ENCODE results near the gene THSD4. TPM values are rescaled to one million over a fixed set of nuclear protein-coding genes. Genes with fewer than 3 reads are reported as not detected.
A peak's percentile ranks its signal among the peaks of the same experiment; 100 is the strongest.

Gene THSD4
- total and polyA plus RNA-seq, 2 of the 8 experiments (the other 6 are each of a cell fraction or from before 2014, with no cell fraction given), result 2.5 to 6.2 TPM

- Histone ChIP-seq H2BK20ac (ENCODE audit: low read length) (no peak overlapping the region; the same call in 1 of the 2 replicates), H3K27me3 (replicated peaks in 1 of 4; ENCODE audit: control insufficient read depth in 3 of 4, extremely low read depth in 1 of 4, insufficient read depth in 3 of 4, low read length in 3 of 4) (no peaks in the 10 kb centered on the region), H3K23me2 (ENCODE audit: low read depth, low read length) (no peaks in the 10 kb centered on the region; the same call in 1 of the 2 replicates), H4K5ac (ENCODE audit: insufficient read length, low read depth, low read length) (no peak overlapping the region), H3K9me3 (ENCODE audit: insufficient read depth in 2 of 2, low read depth in 1 of 2, low read length in 1 of 2) (no peaks in the 10 kb centered on the region), H2BK12ac (ENCODE audit: low read depth, low read length) (peak overlapping the region; percentile 22; the same call in 1 of the 2 replicates), H3K4me1 (replicated peaks in 1 of 4; ENCODE audit: control insufficient read depth in 3 of 4, insufficient read depth in 4 of 4, low read length in 3 of 4) (peaks cover 0 to 7% (median 3%) of the 10 kb centered on the region in 4 experiments; a peak in 4 of 7 replicates), H2BK5ac (ENCODE audit: low read depth, low read length) (no peak overlapping the region), H4K20me1 (replicated peaks in 1 of 2; ENCODE audit: control insufficient read depth in 1 of 2, insufficient read depth in 2 of 2, low read length in 2 of 2) (no peaks in the 10 kb centered on the region), H3K14ac (ENCODE audit: insufficient read length) (no peak overlapping the region), H3K79me2 (ENCODE audit: control insufficient read depth in 1 of 2, insufficient read depth in 2 of 2, low read length in 2 of 2) (no peaks in the 10 kb centered on the region), H3K4me2 (ENCODE audit: insufficient read depth in 1 of 2, low read depth in 2 of 2, low read length in 2 of 2) (no peak overlapping the region), H3K4me3 (ENCODE audit: extremely low read depth in 1 of 4, insufficient read depth in 2 of 4, low read depth in 3 of 4, low read length in 4 of 4) (no peak overlapping the region), H3K4ac (replicated peaks; ENCODE audit: insufficient read length, low read depth, low read length) (no peak overlapping the region), H3K56ac (replicated peaks; ENCODE audit: insufficient read length, low read depth, low read length) (no peak overlapping the region), H2AK5ac (ENCODE audit: low read depth, low read length) (0 out of 2 replicates have a peak overlapping the region, but pooled peaks have one; percentile 10), H2BK15ac (ENCODE audit: low read length) (peak overlapping the region; percentile 24; the same call in 1 of the 2 replicates), H3K27ac (ENCODE audit: low read depth, low read length) (no peak overlapping the region), H3K18ac (ENCODE audit: extremely low read depth, low read length) (no peak overlapping the region), H3K9ac (replicated peaks in 1 of 4; ENCODE audit: extremely low read depth in 1 of 4, low read depth in 3 of 4, low read length in 3 of 4) (no peak overlapping the region), H3K23ac (ENCODE audit: insufficient read length) (no peak overlapping the region), H4K8ac (ENCODE audit: extremely low read depth, insufficient read depth, low read length) (no peak overlapping the region), H4K91ac (replicated peaks; ENCODE audit: insufficient read length, low read length) (no peak overlapping the region), H2AFZ (ENCODE audit: low read length) (no peak overlapping the region), H2BK120ac (replicated peaks; ENCODE audit: low read depth, low read length) (no peak overlapping the region), H3K79me1 (ENCODE audit: low read depth, low read length) (no peaks in the 10 kb centered on the region), H3K36me3 (ENCODE audit: control insufficient read depth in 2 of 4, insufficient read depth in 4 of 4, low read length in 3 of 4) (no peaks in the 10 kb centered on the region)
- DNase-seq (ENCODE audit: low read depth in 1 of 2, low spot score in 2 of 2) (no peak), FAIRE-seq (no peak)
- no peak for TF ChIP-seq KDM5A (IDR thresholded peaks at IDR 0.05; ENCODE audit: low read length)
- no peak for TF ChIP-seq POLR2AphosphoS5 (IDR thresholded peaks at IDR 0.05; ENCODE audit: low read depth, low read length)
- TF ChIP-seq SUZ12 (IDR thresholded peaks at IDR 0.05; ENCODE audit: low read length), result no peak
- TF ChIP-seq JUND (IDR thresholded peaks at IDR 0.05; ENCODE audit: low read length), result no peak
- no peak for TF ChIP-seq CHD2 (IDR thresholded peaks at IDR 0.05; ENCODE audit: low read length)
- TF ChIP-seq SP2 (IDR thresholded peaks at IDR 0.05; ENCODE audit: low read length), result no peak
- TF ChIP-seq CTBP2 (IDR thresholded peaks at IDR 0.05; ENCODE audit: borderline replicate concordance, insufficient read depth, insufficient read length, low read length), result no peak
- no peak for TF ChIP-seq FOSL1 (IDR thresholded peaks at IDR 0.05; ENCODE audit: insufficient read depth, low read depth, low read length)
- no peak for TF ChIP-seq POLR2A (IDR thresholded peaks at IDR 0.05; ENCODE audit: control extremely low read depth in 1 of 2, low read depth in 2 of 2, low read length in 2 of 2)
- no peak for TF ChIP-seq EGR1 (IDR thresholded peaks at IDR 0.05; ENCODE audit: borderline replicate concordance, low read depth, low read length)
- TF ChIP-seq SP1 (IDR thresholded peaks at IDR 0.05; ENCODE audit: low read depth, low read length), result no peak
- CTCF ChIA-PET (ENCODE audit: partially characterized antibody), result interaction anchor here (1.3 to 2.0 kb wide), 2 partner anchors 92 to 94 kb away, joined by 3 to 5 read pairs; no protein-coding TSS in a partner anchor
- POLR2A ChIA-PET (ENCODE audit: partially characterized antibody), result interaction anchor here (1.1 kb wide), 1 partner anchor 12 kb away, joined by 3 read pairs; no protein-coding TSS in a partner anchor
- WGBS, 2 experiments (ENCODE audit: extremely low coverage in 1 of 2, insufficient coverage in 1 of 2, insufficient read length in 1 of 2, insufficient replicate concordance in 2 of 2, low coverage in 1 of 2, low lambda C conversion rate in 2 of 2, missing lambda C conversion rate in 1 of 2), result 92% methylated on average over 7 of the region's 7 CpGs; no CpG with 5 or more reads in 1 of the 2 experiments
Measured at GRCh38 chr15:71350622-71351378, 235.5 kb downstream of the THSD4 start.

All from H1 (cell line).